HT1080 (cell line): ENCODE results near the gene WNT8B. TPM values are rescaled to one million over a fixed set of nuclear protein-coding genes. Genes with fewer than 3 reads are reported as not detected.

Experiments used
- DNase-seq: peaks from one replicate; pipeline ENCODE4 v3.0.0-alpha.2; 2015; ENCODE audit warnings: low read depth
- total RNA-seq: library from RNA; depleted of rRNA; stranded (reverse); fragments of >200 nt; shearing (Covaris generic); gene quantifications from 2 replicates; pipeline ENCODE4 v1.2.3, GENCODE V29; 2014

The WNT8B gene
- total RNA-seq, 1 experiment from 2014 or later: not detected

DNA sequence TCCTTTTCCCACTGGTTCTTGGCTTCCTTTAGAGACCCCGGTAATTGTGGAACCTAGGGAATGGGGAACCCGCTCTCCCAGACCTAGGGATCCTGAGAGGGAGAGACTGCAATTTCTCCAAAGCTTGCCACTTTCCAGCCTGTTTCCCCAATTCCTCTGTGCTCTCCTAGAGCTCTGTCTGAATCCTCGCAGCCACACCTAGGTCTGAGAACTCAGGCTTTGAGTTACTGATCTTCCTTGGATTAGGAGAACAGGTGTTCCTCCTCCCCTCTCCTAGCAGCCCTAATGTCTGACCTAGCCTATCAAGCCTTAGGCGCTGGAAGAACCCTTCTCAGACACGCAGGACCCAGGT is 20.0 kb downstream of the WNT8B start:
- no peak for DNase-seq

DNA sequence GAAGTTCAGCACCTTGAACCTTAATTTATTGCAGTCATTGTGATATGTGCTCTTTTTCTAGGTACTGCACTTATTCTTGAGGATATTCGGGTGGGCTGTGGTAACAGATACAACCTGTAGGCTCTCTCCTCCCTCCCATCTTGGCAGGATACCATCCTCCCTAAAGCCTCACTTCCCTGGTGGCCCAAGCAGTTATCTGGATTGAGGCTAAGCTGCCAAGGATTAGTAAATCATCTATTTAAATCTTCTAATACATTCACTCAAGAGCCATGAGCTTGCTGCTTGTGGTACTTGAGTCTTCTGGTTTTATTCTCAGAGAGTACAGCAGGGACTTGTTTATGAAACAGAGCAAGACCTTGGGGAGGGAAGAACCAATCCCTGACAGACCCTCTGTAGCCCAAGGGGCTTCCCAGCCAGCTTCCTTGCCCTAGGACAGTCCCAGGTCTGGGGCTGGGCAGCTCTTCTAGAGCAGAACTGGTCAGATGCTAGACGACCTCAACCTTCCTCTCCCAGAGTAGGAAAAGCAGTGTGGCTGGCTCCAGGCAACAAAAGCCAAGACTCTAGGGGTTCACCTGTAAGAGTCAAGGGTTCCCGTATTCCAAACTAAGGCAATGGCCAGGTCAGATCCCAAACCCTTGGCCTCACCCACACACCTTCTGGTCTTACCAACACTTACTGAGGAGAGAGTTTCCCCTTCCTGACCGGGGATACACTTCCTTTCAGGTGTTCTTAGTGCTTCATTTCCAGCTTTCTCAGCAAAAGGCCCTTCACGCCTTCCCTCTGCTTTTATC is 21.3 kb downstream of the WNT8B start:
- no peak for DNase-seq

DNA sequence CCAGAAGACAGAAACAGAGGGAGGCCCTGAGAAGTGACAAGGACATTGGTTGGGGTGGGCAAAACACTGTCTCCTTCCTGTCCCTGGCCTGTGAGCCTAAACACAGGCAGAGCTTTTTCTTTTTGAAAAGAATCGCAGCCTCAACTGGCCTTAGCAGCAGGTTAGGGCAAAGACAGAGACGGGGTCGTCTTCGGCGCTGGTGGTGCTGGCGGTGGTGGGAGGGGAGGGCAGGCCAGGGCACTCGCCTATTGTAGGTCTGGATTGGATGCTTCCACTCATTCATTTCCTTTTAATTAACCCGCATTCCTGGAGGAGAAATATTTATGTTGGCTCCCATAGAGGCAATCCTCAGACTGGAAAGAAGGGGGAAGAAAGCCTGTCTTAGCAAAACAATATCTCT is 22.6 kb downstream of the WNT8B start:
- no peak for DNase-seq

DNA sequence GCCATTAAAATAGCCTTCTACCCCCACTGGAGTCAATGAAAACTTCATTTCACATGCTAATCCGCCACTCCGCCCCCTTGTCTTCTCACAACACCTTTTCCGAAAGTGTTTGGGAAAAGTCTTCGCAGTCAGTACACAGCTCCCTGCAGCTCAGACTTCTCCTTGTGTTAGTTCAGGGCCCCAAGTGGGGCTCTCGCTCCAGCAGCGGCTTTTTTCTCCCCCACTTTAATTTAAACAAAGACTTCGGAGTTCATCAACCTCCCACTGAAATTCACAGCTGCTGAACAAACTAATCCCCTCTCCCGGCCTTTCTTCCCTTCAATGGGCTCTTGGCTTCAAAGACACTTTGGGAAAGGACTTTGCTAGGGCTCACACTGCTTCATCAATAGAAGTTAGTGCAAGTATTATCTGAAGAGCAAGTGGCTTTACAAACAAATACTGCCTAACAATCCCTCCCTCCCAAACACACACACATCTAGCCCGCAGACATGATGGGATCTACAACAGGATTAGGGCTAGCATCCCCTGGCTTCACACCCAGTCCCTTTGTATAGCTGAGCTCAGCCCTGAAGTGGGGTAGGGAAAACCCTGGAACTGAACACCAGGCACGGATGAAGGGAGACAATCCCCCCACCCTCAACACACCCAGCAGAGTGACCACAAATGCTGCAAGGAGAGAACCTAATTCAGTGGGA is 23.1 kb downstream of the WNT8B start:
- no peak for DNase-seq

DNA sequence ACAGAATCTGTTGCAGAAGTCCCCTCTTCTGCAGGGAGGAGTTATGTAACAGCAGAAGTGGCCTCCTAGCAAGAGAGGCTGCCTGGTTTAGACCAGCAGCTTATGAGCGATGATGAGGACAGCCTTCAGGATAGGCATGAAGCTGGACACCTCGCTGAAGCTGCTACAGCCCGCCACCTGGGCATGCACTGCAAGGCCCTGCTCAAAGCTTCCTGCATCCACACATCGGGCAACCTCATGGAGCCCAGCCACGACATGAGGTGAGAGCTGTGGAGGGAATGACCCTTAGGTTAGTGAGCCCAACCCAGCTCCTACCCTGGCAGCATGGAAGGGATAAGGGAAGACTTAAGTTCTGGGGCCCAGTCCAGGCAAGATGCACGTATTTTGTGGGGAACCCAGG is 24.7 kb downstream of the WNT8B start:
- no peak for DNase-seq

DNA sequence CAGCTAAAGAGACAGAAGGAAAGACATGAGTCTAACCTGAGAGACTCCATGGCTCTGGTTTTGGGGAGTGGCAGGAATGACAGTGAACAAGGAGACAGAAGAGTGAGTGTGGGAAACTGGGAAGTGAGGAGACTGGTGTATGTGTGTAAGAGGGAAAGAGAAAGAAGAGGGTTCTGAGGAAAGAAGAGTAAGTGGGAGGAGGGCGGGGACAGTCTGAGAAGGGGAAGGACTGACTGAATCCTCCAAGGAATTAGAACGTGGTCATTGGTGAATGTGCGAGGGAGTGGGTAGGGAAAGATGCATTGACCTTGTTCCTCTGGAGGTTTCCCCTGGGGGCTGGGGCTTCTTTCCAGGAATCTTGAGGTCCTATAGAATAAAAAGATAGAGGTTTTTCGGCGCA is 26.6 kb downstream of the WNT8B start:
- no peak for DNase-seq

DNA sequence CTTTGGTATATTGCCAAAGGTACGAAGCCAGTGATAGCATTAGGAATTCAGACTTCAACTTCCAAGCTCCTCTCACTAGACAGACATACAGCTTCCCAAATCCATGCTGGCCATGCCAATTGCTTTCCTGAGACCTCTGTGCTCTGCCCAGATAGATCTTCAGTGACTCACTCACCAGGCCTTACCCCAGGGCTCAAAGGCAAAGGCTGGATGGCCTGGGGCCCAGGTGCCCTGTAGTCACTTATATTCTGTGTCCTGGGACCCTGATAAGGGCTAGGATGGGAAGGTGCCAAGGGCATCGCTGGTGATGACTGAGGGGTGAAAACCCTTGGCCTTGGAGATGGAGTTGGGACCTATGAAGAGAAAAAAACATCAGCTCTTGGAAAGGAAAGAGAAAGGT is 27.7 kb downstream of the WNT8B start:
- no peak for DNase-seq

DNA sequence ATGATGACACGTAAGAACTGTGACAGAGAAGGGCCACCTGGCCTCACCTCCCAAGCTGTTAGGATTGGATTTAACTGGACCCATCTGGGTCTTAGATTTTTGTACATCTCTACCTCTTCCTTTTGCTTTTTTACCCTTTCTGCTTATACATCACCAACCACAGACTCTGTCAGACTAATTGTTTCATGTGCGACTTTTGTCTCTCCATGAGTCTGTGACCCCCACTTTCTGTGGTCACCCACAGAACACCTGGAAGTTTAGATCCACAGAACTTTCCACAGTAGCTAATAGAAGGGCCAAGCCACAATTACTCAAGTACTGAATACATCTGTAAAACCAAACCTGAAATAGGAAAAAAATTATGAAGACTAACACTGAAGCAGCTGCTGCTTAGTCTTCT is 33.8 kb downstream of the WNT8B start:
- no peak for DNase-seq

DNA sequence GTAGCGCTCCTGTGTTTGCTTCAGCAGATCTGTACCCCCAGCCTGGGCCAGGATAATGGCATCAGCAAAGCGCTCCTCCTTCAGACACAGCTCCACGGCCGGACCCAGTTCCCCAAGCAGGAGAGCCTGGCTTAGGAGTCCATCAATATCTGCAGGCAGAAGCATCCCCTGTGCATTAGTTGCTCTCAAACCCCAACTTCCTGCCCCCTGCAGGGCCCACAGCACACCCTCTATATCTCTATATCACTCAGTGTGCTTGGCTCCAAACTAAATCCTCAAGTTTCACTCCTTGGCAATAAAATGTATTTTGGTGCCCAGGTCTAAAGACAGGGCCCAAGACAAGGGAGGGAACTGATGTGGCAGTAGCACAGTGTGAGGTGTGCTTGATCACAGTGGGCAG is 35.2 kb downstream of the WNT8B start:
- no peak for DNase-seq

DNA sequence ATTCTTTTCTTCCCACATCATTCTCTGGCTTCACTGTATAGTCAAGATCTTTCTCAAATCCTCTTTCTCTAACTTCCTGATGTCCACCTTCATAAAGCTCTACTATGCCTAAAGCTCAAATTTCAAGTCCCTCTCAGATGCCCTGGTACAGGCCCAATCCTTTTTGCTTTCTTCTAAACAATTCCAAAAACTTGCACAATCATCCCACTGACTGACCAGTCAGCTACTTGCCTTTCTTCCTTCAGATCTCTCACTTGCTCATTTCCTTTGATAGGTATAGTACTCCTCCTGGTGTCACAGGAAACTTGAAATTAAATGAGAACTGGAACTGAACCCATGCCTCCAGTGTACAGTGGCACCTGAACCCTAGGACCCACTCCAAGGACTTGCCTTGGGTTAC is 38.6 kb downstream of the WNT8B start:
- peak; percentile 24 for DNase-seq

DNA sequence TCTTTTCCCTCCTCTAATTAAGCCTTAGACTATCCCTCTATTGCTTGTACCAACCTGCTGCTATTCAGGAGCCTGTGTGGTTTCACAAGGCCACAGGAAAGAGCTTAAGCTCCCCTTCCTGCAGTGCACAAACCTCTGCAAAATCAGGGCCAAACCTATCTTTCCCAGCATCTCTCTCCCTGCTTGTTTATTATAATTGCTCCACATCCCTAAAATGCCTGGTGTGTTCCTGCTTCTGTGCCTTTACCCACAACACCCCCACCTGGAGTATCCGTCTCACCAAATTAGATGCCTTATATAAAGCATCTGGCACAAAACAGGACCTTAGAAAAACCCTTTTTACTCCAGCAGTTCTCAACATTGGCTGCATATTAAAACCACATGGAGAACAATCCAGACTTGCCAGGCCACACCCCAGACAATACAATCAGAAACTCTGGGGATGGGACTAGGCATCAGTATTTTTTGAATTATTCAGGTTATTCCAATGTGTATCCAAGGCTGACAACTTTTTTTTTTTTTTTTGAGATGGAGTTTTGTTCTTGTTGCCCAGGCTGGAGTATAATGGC is 40.2 kb downstream of the WNT8B start:
- no peak for DNase-seq

DNA sequence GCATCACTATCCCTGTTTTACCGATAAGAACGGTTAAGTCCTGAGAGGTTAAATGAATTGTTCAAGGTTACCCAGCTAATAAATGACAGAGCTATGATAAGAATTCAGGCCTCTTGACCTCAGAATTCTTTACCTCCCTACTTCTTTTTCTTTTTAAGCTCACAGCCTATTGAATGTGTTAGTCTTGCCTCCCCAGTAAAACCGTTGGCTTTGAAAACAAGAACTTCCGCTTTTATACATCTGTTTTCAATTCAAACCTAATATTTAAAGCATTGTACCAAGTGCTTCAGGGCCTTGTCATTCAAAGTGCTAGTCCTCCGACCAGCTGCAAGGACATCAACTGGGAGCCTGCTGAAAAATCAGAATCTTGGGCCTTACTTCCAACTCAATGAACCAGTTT is 41.3 kb downstream of the WNT8B start:
- DNase-seq: no peak

DNA sequence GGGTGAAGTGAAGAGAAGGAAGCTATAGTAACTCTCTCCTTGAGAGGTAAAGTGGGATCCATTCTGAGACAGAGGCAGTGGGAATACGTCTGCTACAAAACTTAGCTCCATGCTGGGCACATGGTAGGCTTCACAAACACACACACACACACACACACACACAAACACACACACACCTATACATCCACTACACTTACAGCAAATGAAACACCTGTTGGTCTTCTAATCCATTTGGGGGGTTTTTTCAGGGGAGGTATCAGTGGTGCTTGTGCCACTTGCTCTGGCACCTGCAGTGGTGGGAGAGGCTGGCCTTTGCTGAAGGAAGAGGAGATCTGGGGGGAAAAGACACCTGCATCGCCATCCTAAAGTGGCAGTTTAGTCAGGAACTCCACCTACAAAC is 42.4 kb downstream of the WNT8B start:
- DNase-seq: no peak

DNA sequence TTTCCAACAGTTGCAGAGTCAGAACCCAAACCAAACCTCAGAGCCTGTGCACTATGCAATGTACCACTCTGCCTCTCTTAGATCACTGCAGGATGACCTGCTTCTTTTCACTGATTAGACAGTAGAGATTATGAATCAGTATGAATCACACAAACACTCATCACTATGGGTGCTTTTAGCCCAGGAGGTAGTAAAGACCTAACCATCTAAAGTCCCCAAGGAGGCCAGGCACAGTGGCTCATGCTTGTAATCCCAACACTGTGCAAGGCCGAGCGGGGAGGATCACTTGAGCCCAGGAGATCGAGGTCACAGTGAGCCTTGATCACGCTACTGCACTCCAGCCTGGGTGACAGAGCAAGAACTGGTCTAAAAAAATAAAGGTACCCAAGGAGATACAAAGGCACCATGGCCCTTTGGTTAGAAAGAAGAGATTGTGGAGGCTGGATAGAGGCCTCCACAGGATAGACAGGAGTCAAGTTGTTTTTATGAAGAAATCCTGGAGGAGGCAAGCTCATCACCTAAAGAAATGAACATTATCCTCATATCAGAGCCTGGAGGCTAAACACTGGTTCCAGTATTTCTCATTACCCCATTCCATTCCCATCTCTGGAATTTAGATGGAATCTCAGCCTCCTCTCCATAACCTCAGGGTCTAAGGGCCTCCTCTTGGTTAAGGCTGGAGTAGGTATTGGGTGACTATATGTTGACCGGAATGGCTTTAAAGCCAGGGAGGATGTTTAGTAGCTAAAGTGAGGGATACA is 44.0 kb downstream of the WNT8B start:
- DNase-seq: peak; percentile 81

DNA sequence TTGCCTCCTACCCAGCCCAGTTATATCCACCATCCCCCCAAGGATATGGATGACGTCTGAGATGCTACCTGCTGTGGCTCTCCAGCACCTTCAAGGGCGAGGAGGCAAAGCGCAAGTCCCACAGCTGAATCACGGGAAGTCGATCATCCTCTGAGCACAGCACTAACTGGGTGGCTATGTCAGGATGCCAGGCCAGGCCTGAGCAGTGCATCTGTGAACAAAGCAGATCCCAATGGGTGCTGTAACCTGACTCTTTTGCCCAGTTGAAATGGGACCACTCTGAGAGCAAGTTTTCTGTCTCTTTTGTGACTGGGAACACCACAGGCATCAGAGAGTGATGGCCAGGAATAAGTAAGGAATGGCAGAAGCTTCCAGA is 44.5 kb downstream of the WNT8B start:
- DNase-seq: no peak

DNA sequence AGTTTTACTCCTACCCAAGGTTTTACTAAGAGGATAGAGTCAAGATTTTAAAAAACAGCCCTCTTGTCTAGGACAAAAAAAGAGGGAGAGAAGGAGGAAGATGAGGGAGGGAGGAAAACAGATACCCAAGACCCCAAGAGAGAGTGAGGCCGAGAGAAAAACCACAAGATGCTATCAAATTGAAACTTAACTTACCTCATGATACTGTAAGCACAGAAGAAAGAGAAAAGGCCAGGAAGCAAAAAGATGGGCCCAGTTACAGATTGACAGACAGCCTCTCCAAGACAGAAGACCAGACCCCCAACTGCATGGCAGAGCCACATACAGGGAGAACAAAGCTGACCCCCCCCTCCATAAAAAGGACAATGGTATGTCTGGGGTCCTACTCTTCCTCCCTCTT is 45.5 kb downstream of the WNT8B start:
- DNase-seq: no peak

DNA sequence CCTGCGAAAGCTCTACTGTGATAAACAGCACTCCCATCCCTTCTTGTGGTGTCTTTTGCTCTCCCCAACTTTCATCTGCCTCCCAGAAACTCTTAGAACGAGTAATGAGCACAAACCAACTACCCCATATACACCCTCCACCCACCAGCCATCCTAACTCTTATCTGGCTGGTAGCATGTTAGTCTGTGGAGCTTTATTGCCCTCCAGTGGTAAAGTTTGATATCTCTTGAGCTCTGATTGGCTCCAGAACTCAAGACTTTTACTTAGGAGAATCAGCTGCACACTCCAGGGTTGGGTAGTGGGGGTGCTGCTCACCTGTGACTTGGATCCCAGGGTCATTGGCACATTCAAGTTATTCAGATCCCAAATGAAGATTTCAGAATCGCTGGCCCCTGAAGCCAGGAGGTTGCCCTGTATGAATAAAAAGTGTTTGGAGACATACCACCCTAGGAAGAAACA is 45.9 kb downstream of the WNT8B start:
- peak; percentile 57 for DNase-seq

DNA sequence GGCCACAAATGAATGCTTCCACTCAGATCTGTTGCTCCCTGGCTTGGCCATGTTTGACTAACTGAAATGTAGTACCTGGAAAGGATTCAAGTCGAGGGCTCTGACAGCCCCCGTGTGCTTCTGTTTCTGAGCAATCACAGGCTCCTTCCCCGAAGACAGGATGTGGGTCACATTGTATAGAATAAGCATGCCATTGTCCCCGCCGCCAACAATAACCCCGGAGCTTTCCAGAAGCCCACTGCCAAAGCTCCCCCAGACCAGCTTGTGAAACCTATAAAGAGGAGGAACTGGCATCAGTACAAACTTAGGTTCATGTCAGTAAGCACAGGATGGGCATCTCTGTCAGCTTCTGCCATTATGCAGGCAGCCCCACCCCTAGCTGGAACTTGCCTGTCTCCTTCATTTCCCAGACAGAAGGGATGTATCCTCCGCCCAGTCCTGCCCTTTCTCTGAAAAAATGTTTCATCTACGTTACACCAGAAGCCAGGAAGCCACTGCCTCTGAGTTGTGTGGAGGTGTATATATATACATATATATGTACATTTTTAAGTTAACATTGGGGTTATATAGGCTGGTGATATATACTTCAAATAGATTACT is 46.5 kb downstream of the WNT8B start:
- peak; percentile 59 for DNase-seq

DNA sequence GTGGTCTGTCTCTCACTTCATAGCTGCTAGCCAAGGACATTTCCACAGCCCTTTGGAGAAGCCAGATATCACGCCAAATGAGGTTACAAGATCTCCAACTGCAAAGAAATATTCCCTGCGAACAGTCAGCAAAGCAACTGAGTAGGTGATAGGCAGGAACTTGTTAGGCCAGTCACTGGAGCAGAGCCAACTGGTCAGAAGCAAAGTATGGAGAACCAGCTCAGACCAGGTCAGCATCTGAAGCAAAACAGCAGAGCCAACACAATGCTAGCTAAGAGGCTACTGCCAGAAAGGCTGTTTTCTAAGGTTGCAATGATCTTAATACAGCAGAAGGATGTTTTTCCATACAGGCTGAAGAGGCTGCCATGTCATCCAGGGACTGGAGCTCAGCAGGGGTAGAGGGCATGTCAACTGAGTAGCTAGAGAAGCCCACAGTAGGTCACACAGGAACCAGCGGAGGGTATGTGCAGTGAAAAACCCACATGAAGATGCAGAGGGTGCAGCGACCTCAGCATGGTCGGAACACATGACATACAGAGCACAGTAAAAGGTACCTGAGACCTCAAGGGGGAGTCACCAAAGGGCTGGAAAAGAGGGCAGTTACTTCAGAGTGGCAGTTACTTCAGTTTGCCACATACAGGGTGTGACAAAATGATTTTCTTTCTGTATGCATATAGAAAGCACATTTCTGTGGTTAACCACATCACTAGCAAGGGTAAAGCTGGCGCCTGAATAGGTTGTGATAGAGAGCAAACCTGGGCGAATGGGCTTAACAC is 47.9 kb downstream of the WNT8B start:
- no peak for DNase-seq

DNA sequence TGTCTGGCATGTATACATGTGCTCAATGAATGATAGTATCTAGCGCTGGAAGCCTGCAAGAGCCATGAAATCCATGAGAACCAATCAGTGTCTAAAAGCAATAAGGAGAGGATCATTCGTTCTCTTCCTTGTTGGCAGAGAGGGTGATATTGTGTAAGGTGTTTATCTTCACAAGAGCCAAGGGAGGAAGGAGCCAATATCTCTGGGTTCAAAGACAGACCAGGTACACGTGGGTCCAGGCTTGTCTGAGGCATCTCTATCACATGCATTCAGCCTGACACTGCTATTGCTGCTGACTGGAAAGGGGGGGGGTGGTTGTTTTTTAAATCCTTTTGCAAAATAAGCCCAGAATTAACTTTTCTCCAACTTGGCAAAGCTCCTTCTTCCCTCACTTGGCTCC is 52.8 kb downstream of the WNT8B start:
- DNase-seq: no peak

DNA sequence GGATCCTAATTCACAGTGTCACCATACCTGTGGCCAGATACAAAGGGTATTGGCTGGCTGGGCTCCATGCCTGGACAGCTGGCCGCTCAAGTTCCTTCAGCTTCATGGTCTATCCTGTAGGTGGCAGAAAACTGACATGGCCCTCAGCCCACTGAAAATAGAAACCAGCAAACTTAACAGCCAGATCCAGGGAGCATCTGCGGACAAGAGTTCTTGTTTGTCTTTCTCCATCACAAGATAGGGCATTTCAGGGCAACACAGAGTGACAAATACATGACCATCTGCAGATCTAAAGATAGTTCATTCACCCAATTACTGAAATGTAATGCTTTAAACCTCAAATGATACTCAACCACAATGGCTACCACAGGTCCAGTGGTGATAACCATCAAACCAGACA is 54.0 kb downstream of the WNT8B start:
- DNase-seq: no peak
